ENCODE data around the gene MYL2.

DNA sequence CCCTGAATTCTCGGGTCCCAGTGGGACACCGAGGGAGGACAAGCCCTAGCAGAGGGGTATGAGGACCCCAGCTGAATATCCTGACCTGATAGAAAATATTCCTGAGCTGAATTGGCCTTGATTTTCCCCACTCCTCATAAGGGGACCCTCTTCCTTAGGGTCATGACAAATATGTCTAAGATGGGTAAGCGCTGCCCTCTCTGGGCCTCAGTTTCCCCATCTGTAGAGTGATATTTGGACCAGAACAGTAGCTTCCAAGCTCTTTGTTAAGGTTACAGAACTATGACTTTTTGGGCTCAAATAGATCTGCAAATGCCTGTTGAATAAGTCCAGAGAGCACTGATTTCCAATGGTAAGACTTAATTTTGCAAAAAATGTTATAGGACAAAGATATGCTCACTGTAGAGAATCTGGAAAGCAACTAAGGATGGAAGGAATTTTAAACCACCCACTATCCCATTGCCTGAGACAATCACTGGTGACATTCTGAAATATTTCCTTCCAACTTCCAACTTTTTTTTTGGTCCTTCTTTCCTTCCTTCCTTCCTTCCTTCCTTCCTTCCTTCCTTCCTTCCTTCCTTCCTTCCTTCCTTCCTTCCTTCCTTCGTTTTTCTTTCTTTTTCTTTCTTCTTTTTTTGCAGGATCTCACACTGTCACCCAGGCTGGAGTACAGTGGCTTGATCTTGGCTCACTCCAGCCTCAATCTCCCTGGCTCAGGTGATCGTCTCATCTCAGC, 32.0 kb downstream of the MYL2 start:
- TF ChIP-seq, protein P1, sequence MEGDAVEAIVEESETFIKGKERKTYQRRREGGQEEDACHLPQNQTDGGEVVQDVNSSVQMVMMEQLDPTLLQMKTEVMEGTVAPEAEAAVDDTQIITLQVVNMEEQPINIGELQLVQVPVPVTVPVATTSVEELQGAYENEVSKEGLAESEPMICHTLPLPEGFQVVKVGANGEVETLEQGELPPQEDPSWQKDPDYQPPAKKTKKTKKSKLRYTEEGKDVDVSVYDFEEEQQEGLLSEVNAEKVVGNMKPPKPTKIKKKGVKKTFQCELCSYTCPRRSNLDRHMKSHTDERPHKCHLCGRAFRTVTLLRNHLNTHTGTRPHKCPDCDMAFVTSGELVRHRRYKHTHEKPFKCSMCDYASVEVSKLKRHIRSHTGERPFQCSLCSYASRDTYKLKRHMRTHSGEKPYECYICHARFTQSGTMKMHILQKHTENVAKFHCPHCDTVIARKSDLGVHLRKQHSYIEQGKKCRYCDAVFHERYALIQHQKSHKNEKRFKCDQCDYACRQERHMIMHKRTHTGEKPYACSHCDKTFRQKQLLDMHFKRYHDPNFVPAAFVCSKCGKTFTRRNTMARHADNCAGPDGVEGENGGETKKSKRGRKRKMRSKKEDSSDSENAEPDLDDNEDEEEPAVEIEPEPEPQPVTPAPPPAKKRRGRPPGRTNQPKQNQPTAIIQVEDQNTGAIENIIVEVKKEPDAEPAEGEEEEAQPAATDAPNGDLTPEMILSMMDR (IDR thresholded peaks at IDR 0.05; ENCODE audit: low read depth, low read length, missing input control): no peak
- no peak for TF ChIP-seq GABPA (IDR thresholded peaks at IDR 0.05 in 1 of 2, conservative IDR thresholded peaks at IDR 0.05 in 1 of 2)
- TF ChIP-seq YY1 (IDR thresholded peaks at IDR 0.05): no peak
- no peak for TF ChIP-seq TAF1 (conservative IDR thresholded peaks at IDR 0.05)
- no peak for TF ChIP-seq MAX (IDR thresholded peaks at IDR 0.05)
- no peak for TF ChIP-seq ZBTB33 (IDR thresholded peaks at IDR 0.05)
